Panc1 (cell line): ENCODE measurements around the gene SPRY2. TPM values are rescaled to one million over a fixed set of nuclear protein-coding genes. Genes with fewer than 3 reads are reported as not detected.

Experiments
- ATAC-seq: fragments of 200-7000 bp; cut with Tn5 transposase; 2 replicates; pipeline ENCODE4 v1.9.1; 2020; ENCODE audit warnings: mild to moderate bottlenecking, moderate library complexity
- BruUV-seq: library from RNA; stranded (reverse); fragments of 400-500 nt; replicated peaks from 2 replicates; lab custom pipeline; 2021; lab: Mats Ljungman, UMichigan
- CTCF ChIA-PET: fragments of 300-600 bp; sonication (Branson Sonifier 250); formaldehyde crosslinking; loops from one replicate; lab custom pipeline; 2022; ENCODE audit warnings: antibody characterized with exemption; lab: Charles Lee
- POLR2A ChIA-PET: fragments of 300-600 bp; sonication (Branson Sonifier 250); formaldehyde crosslinking; loops from one replicate; lab custom pipeline; 2022; ENCODE audit warnings: antibody characterized with exemption; lab: Charles Lee
- DNase-seq: peaks from one replicate; pipeline ENCODE4 v3.0.0-alpha.2; 2010; ENCODE audit warnings: low read depth, low spot score
- H3K27ac ChIP-seq: 2 replicates; pipeline ENCODE4 v1.5.1; 2011; ENCODE audit warnings: mild to moderate bottlenecking, low read length, inconsistent platforms
- H3K27me3 ChIP-seq: fragments of 200-500 bp; sonication (Bioruptor generic); 2 replicates; pipeline ENCODE4 v1.6.0; 2014; ENCODE audit warnings: low read length, inconsistent platforms; ENCODE audit not compliant: control insufficient read depth, insufficient read depth
- H3K36me3 ChIP-seq: fragments of 200-500 bp; sonication (Bioruptor generic); 2 replicates; pipeline ENCODE4 v1.5.1; 2014; ENCODE audit warnings: inconsistent platforms, mild to moderate bottlenecking, low read length, moderate library complexity; ENCODE audit not compliant: control insufficient read depth, insufficient read depth
- H3K4me1 ChIP-seq: 2 replicates; pipeline ENCODE4 v1.5.1; 2011; ENCODE audit warnings: inconsistent platforms, mild to moderate bottlenecking, low read length, moderate library complexity; ENCODE audit not compliant: control insufficient read depth, insufficient read depth
- H3K4me3 ChIP-seq, 2 experiments: 2 replicates each; pipeline ENCODE4 v1.5.1; 2011 to 2012; ENCODE audit warnings: low read depth in 2 of 2, low read length in 2 of 2, mild to moderate bottlenecking in 2 of 2, inconsistent platforms in 1 of 2, moderate library complexity in 1 of 2
- H3K9me3 ChIP-seq: fragments of 200-500 bp; sonication (Bioruptor generic); 2 replicates; pipeline ENCODE4 v1.5.1; 2014; ENCODE audit warnings: low read depth, mild to moderate bottlenecking, inconsistent platforms, low read length, moderate library complexity; ENCODE audit not compliant: control insufficient read depth, insufficient read depth
- CTCF ChIP-seq: fragments of 450-650 bp; IDR thresholded peaks from 2 replicates; pipeline ENCODE4 v1.5.1; 2017; ENCODE audit warnings: mild to moderate bottlenecking
- POLR2AphosphoS5 ChIP-seq: IDR thresholded peaks from 2 replicates; pipeline ENCODE4 v1.6.1; 2012; ENCODE audit warnings: mild to moderate bottlenecking, low read depth, low read length, moderate library complexity
- REST ChIP-seq, 2 experiments: IDR thresholded peaks; 2 replicates each; pipeline ENCODE4 v1.6.1; 2011 to 2012; ENCODE audit warnings: low read depth in 2 of 2, control low read depth in 1 of 2, low read length in 1 of 2, mild to moderate bottlenecking in 1 of 2, moderate library complexity in 1 of 2; ENCODE audit not compliant: insufficient read depth in 1 of 2
- SIN3A ChIP-seq: IDR thresholded peaks from 2 replicates; pipeline ENCODE4 v1.6.1; 2012; ENCODE audit warnings: low read depth, mild to moderate bottlenecking, low read length, moderate library complexity, borderline replicate concordance; ENCODE audit not compliant: insufficient read depth
- TCF7L2 ChIP-seq: IDR thresholded peaks from 2 replicates; pipeline ENCODE4 v1.6.1; 2011; ENCODE audit warnings: mild to moderate bottlenecking, low read depth, low read length, inconsistent platforms
- in situ Hi-C: cut with HindIII; loops from 2 replicates; pipeline ENCODE4 v1.10.0; 2016; ENCODE audit warnings: low sequenced_read_pairs, low pct_unique_long_range_greater_than_20kb
- intact Hi-C: fragments of 100-400 bp; cut with micrococcal nuclease; formaldehyde crosslinking; loops from one replicate; pipeline ENCODE4 v1.10.0; 2022; ENCODE audit not compliant: unreplicated experiment
- total RNA-seq: library from RNA; stranded (reverse); gene quantifications from one replicate; pipeline ENCODE4 v1.2.1, GENCODE V29; 2021; ENCODE audit not compliant: unreplicated experiment

The SPRY2 gene
- total RNA-seq, 1 experiment from 2014 or later: 18.2 TPM

- ATAC-seq (no peak), DNase-seq (no peak)
- ChIA-PET CTCF (no interaction called here), POLR2A (no interaction called here)
- intact Hi-C loops: no loop called here
- no peaks in the 10 kb centered on the region for H3K27me3 ChIP-seq
- H3K4me3 ChIP-seq: no peak overlapping the region
- no peak overlapping the region for H3K27ac ChIP-seq
- TF ChIP-seq POLR2AphosphoS5: no peak
- TF ChIP-seq SIN3A: no peak
- no peak for TF ChIP-seq REST (IDR thresholded peaks at IDR 0.05; ENCODE audit: insufficient read depth in 1 of 2, low read depth in 2 of 2, low read length in 1 of 2)
- no peak for TF ChIP-seq TCF7L2
- TF ChIP-seq CTCF: no peak
- peaks cover 8% of the 10 kb centered on the region; the same call in 1 of the 2 replicates for H3K4me1 ChIP-seq
- no TSS peak for BruUV-seq
- in situ Hi-C loops: no loop called here
- no peaks in the 10 kb centered on the region for H3K9me3 ChIP-seq
- H3K36me3 ChIP-seq: no peaks in the 10 kb centered on the region
Observed at GRCh38 chr13:80309926-80310325, 31.0 kb downstream of the SPRY2 start.

- ChIA-PET POLR2A (no interaction called here), CTCF (no interaction called here)
- no peaks in the 10 kb centered on the region for H3K36me3 ChIP-seq
- H3K4me3 ChIP-seq: no peak overlapping the region
- H3K27ac ChIP-seq: peak overlapping the region; percentile 39; the same call in 1 of the 2 replicates
- H3K27me3 ChIP-seq: no peaks in the 10 kb centered on the region
- no peaks in the 10 kb centered on the region for H3K9me3 ChIP-seq
- no peak for DNase-seq
- intact Hi-C loops: no loop called here
- BruUV-seq: no TSS peak
- TF ChIP-seq CTCF (no peak), TCF7L2 (no peak), POLR2AphosphoS5 (no peak), SIN3A (no peak), REST (IDR thresholded peaks at IDR 0.05; ENCODE audit: insufficient read depth in 1 of 2, low read depth in 2 of 2, low read length in 1 of 2) (no peak)
- no peaks in the 10 kb centered on the region; the same call in 1 of the 2 replicates for H3K4me1 ChIP-seq
- no peak for ATAC-seq
- in situ Hi-C loops: no loop called here
Observed at GRCh38 chr13:80307401-80307987, 33.4 kb downstream of the SPRY2 start.
